Measurements from ENCODE around the gene SNX9.

SNX9 gene

GRCh38 chr6:157994125-157994795 lies 171.2 kb downstream of the SNX9 start:
- DNase-seq (ENCODE audit: low read depth in 2 of 2) = no peak

Measured in activated CD4-positive, alpha-beta T cell treated with anti-CD3 and anti-CD28 coated beads for 24 hours (primary cell).